H54 (cell line): Measurements from ENCODE around the gene ZNF718.
"Not testable (repeated sequence)": the region's sequence is repeated elsewhere in the genome, so short reads cannot be mapped to it uniquely, and the experiment has no call there.

Experiments
- DNase-seq: peaks from one replicate; pipeline ENCODE4 v3.0.0; 2011; ENCODE audit warnings: low spot score, mixed read lengths; ENCODE audit not compliant: insufficient read length
- FAIRE-seq: peaks from 3 replicates; lab custom pipeline; 2011; peaks lifted over from hg19 to GRCh38; lab: Jason Lieb, UNC
- POLR2A ChIP-seq: IDR thresholded peaks from 2 replicates; pipeline ENCODE4 v1.6.1; 2011; ENCODE audit warnings: low read depth, mild to moderate bottlenecking, low read length

ZNF718 gene

DNA sequence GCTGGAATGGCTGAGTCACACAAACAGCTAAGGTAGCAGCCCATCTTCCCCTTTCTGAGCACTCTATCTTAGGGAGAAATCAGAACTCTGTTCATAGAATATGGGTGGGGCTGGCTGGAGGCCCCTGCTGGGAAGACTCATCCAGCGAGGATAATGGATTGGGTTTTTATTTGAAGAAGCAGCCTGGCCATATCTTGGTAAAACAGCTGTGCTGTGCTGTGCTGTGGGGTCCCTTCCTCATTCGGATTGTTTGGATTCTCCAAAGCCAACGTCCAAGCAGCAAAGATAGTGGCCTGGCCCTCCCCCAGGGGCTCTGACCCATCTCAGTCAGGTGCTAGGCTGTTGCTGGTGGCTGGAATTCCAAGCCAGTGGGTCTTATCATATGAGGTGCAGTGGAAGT lies 63.8 kb downstream of the ZNF718 start:
- FAIRE-seq, result no peak
- no peak for TF ChIP-seq POLR2A
- DNase-seq, result no peak

DNA sequence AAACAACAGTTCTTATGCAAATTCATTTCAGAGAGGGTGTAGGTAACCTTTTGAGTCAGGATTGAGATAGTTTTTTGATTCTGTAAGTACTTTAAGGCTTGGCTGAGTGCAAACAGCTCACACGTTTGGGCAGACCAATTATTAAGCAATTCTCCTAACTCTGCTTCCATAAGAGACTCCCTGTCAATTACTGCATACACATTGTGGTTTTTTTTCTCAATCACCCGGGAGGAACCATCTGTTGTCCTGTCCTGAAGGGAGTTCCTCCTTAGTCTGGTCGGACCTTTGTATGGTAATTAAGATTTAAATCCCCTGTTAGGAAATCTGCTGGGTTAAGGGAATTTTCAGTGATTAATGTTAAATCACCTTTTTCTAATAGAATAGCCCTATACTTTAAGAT lies 70.9 kb downstream of the ZNF718 start:
- FAIRE-seq, DNase-seq: not testable (repeated sequence)

DNA sequence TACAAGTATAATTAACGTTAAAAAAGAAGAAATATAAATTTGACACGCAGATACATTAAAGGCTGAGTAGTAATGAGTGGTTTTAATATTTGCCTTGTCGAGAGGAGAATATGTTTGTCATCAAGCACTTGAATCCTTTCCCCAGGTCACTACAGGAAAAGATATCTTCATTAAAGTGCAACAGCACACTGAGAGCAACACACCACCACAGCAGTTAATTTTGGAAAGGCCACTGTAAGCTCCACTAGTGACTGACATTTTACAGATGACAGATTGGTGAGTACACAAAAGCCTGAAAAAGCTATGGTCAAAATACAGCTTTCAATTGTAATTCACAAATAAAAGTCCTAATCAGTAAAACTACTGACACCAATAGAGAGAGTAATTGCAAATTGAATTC lies 76.6 kb downstream of the ZNF718 start:
- DNase-seq (no peak), FAIRE-seq (no peak)

DNA sequence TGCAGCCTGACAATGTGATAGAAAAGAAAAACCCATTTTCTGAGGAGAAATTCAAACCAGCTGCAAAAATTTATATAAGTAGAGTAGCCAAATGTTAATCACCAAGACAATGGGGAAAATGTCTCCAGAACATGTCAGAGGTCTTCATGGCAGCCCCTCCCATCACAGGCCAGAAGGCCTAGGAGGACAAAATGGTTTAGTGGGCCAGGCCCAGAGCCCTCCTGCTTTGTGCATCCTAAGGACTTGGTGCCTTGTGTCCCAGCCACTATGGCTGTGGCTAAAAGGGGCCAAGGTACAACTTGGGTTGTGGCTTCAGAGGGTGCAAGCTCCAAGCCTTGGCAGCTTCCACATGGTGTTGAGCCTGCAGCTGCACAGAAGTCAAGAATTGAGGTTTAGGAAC lies 78.5 kb downstream of the ZNF718 start:
- FAIRE-seq, DNase-seq: not testable (repeated sequence)

More for the DNA sequence above, 76.6 kb downstream of the ZNF718 start:
- TF ChIP-seq POLR2A, result no peak

DNA sequence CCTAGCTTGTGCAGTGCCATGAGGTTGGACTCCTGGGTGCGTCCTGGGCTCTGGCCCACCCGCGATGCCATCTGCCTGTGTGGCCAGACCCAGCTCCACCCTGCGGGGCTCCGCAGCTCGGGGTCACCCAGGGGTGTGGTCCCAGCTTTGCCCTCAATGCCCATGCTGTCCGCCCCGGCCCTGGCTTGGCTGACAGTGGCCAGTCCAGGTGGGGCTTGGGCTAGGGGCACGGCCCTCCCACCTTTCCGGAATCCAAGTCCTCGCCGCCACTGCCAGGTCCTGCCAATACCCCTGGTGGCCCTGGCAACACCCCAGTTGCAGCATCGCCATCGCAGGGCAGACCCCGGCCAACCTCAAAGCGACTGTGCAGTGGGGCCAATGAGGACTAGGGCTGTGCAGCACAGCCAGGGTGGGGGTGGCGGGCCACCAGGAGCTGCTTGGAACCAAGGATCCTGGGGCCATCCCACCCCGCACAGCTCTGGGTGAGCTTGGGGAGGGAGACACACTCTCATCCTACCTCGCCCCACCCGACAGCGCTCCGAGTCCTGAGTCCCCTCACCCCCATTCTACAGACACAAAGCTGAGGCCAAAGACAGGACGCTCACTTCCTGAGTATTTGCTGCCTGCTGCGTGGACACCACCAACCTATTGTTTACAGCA lies 80.9 kb downstream of the ZNF718 start:
- no peak for FAIRE-seq
- TF ChIP-seq POLR2A, result no peak
- DNase-seq, result no peak

DNA sequence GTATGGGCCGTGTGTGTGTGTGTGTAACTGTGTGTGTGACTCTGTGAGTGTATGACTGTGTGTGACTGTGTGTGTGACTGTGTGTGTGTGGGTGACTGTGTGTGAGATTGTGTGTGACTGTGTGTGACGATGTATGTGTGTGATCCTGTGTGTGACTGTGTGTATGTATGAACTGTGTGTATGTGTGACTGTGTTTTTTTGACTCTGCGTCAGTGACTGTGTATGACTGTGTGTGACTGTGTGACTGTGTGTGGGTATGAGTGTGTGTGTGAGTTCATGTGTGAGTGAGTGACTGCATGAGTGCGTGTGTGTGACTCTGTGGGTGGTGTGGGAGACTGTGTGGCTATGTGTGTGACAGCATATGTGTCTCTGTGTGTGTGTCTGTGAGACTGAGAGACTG lies 81.8 kb downstream of the ZNF718 start:
- DNase-seq, result no peak
- no peak for TF ChIP-seq POLR2A
- FAIRE-seq, result no peak

DNA sequence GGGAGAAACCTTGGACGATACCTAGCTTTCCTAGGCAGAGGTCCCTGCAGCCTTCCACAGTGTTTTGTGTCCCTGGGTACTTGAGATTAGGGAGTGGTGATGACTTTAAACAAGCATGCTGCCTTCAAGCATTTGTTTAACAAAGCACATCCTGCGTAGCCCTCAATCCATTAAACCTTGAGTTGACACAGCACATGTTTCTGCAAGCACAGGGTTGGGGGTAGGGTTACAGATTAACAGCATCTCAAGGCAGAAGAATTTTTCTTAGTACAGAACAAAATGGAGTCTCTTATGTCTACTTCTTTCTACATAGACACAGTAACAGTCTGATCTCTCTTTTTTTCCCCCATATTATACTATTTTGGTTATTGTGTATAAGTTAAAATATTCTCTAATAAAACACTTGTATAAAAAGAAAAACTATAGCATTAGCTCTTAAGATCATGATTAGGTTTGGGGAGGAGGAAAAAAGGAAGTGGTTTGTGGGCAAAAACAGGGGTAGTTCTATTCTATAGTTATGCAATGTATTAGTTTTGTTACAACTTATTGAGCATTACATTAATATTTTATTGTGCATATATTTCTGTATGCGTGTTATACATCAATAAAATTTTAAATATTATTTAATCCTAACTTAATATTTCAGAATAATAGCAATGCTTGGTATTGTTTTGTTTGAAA lies 84.3 kb downstream of the ZNF718 start:
- not testable (repeated sequence) for FAIRE-seq, DNase-seq

DNA sequence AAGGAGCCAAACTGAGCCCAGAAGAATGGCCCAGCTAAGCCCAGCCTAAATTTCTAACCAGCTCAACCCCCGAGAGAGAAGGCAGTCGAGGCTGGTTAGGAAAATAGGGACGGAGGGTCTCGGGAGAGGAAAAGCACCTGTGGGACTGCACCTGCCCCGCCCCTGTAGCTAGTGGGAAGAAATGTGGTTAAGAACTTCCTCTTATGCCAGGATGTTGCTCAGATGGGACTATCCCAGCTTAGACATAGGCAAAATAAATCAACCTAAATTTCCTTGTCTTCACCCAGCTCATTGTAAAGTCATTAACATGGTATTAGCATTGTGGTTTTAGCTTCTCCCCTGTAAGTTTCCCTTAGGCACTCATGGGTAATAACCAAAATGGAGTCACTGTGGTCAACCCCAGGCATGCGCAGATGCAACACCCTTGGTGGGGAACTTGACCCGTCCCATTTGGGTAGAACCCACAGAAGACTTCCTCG lies 86.8 kb downstream of the ZNF718 start:
- DNase-seq (no peak), FAIRE-seq (no peak)
- TF ChIP-seq POLR2A, result no peak

DNA sequence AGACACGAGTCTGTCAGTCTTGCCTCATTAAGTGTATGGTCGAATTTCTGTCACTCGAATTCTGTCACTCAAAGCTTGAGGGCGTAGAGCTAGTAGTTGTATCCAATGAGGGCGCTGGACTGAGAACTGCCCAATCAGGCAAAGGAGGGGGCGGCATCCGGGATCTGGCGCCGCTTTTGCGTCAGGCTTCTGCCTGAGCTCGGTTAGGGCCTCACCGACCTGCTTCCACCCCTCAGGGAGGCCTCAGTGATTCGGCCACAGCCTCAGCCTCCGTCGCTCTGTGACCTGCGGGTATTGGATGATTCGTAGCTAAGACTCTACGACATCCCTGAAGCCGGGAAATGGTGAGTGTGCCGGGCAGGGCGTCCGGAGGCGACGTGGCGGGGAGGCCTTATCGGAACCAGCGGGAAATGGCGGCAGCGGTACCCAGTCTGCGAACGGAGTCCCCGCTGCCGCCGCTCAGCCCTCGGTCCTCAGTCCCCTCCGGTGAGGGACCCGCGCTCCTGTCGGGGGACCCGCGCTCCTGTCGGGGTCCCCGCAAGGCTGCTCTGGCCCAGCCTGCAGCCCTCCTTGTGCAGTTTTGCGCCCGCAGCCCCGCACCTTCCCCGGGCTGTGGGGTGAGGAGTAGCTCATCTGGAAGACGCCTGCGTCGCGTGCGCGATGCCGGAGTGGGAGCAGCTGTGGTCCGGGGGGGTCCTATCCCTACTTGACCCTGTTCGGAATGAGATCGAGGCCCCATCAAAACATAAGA lies 88.3 kb downstream of the ZNF718 start:
- TF ChIP-seq POLR2A, result no peak
- FAIRE-seq (no peak), DNase-seq (no peak)

DNA sequence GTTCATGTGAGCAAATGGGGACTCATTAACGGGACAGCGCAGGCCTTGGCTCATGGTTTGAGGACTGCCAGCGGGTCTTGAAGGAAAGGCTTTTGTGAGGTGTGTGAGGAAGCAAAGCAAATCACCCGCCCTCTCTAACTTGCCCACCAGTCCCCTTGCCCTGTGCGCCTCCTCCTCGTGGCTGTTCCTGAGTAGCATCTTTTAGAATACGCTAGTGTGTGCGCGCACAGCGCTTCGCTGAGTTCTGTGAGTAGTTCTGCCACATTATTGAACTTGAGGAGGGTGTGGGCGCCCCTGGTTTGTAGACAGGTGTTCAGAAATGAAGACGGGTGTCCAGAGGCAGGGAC lies 88.9 kb downstream of the ZNF718 start:
- not testable (repeated sequence) for DNase-seq, FAIRE-seq
